GM12872 (cell line): ENCODE data around the gene KIF19.

Source experiments
- TF ChIP-seq, protein P1 (sequence below): IDR thresholded peaks from 3 replicates; pipeline ENCODE4 v1.5.1; 2011; ENCODE audit warnings: low read depth, mild to moderate bottlenecking, low read length, moderate library complexity; ENCODE audit not compliant: insufficient read depth

Gene KIF19

DNA sequence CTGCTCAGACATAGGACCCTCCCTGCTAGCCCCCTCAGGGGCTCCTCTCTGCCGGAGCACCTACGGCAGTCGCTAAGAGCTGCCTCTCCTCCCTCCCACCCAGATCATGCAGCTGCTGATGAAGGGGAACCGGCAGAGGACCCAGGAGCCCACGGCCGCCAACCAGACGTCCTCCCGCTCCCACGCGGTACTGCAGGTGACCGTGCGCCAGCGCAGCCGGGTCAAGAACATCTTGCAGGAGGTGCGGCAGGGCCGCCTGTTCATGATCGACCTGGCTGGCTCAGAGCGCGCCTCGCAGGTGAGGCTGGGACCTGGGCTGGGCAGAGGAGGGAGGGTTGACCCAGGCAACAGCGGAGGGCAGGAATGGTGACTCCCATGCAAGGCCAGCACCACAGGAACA lies 18.6 kb downstream of the KIF19 start:
- TF ChIP-seq, protein P1, sequence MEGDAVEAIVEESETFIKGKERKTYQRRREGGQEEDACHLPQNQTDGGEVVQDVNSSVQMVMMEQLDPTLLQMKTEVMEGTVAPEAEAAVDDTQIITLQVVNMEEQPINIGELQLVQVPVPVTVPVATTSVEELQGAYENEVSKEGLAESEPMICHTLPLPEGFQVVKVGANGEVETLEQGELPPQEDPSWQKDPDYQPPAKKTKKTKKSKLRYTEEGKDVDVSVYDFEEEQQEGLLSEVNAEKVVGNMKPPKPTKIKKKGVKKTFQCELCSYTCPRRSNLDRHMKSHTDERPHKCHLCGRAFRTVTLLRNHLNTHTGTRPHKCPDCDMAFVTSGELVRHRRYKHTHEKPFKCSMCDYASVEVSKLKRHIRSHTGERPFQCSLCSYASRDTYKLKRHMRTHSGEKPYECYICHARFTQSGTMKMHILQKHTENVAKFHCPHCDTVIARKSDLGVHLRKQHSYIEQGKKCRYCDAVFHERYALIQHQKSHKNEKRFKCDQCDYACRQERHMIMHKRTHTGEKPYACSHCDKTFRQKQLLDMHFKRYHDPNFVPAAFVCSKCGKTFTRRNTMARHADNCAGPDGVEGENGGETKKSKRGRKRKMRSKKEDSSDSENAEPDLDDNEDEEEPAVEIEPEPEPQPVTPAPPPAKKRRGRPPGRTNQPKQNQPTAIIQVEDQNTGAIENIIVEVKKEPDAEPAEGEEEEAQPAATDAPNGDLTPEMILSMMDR = no peak

DNA sequence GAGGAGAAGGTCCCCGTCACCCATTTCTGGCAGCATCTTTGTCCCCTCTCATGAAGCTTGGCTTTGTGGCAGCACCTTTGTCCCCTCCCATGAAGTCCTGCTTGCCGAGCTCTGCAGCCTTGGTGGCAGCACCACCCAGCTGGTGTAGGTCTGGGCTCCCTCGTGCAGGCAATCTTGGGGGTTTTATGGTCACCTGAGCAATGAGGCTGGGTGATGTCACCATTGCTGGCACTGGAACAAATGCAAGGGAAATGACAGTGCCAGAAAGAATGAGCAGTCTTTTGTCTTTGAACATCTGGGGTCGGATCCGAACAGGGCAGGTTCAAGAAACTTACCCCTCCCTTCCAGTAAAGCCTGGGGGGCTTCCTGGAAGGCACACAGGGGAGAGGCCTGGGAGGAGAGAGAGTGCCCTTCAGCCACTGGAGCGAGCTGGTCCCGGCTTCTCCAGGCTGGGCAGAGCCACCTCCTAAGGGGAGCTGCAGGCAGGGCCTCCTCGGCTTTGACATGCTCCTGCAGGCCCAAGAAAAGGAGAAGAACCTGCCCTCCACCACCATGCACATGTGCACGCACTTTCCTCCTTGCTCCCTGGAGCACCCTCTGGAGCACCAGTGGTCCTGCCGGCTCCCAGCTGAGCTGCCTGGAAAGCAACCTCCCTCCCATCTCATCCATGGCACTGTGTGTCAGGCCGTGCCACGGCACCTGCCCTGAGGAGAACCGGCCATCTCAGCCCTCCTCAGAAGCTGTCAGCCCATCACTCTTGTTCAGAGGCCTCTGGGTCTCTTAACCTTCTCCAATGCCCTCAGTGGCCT lies 19.6 kb downstream of the KIF19 start:
- TF ChIP-seq, protein P1 = no peak

GRCh38 chr17:74347646-74348045 lies 21.6 kb downstream of the KIF19 start:
- TF ChIP-seq, protein P1 = no peak

DNA sequence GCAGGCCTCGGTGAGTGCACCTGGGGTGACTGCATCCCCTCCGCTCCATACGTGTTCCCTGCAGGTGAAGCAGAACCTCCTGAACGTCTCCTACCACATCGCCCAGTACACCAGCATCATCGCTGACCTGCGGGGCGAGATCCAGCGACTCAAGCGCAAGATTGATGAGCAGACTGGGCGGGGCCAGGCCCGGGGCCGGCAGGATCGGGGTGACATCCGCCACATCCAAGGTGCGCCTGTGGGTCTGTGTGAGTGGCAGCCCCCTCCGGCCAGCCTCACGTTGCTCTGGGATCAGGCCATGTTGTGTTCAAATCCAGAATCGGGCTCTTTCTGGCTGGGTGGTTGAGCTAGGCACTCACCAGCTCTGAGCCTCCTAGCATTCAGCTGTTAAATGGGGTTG lies 23.1 kb downstream of the KIF19 start:
- TF ChIP-seq, protein P1 = no peak

GRCh38 chr17:74350486-74350885 lies 24.5 kb downstream of the KIF19 start:
- TF ChIP-seq, protein P1 = no peak

DNA sequence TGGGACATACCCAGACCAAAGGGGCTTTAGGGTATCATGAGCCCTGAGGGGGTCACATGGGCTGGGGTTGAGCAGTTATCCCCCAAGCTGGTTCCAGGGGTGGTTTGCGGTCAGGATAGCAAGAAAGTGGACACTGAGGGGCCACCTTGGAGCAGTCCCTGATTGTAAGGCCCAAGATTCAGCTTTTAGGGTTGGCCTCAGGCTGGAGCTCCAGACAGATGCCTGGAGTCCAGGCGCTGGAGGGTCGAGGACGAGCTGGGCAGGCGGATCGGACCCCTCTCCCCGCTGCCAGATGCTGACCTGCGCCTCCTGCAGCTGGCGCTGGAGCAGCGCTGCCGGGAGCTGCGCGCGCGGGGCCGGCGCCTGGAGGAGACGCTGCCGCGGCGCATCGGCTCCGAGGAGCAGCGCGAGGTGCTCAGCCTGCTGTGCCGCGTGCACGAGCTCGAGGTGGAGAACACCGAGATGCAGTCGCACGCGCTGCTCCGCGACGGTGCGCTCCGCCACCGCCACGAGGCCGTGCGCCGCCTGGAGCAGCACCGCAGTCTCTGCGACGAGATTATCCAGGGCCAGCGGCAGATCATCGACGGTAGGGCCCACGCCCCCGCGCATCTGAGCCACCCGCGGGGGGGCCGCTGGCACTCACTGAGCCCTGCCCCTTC lies 25.7 kb downstream of the KIF19 start:
- TF ChIP-seq, protein P1 = no peak

DNA sequence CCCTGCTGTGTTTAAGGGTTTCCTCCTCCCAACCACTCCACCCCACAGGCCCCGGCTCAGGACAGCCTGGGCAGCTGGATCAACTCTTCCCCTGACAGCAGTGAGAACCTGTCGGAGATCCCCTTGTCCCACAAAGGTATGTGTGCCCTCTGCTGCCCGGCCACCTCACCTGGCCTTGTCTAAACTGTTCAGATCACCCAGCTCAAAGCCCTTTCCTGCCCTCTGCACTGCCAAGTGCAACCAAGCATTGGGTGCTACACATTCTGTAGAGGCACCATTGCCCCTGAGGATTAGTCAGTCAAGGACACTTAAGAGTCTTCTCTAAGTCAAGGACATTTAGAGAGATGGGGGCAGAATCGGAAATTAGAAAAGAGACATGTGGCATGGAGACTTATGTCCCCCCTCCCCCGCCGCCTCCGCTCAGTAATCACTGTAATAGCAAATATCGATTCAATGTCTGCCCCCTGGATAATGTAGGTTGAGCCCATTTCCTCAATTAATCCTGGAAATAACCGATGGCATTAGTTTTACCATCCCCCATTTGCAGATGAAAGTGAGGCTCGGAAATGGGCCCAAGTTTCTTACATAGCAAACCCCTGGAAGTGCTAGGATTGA lies 27.5 kb downstream of the KIF19 start:
- TF ChIP-seq, protein P1 = no peak
